ENCODE data around the gene SIGLECL1. TPM values are rescaled to one million over a fixed set of nuclear protein-coding genes. Genes with fewer than 3 reads are reported as not detected.

The SIGLECL1 gene
- total and polyA plus RNA-seq, 9 of the 15 experiments (the other 6 are each of a cell fraction or from before 2014, with no cell fraction given) = not detected

- no peak for FAIRE-seq
Measured at GRCh38 chr19:51240866-51241265, 10.0 kb upstream of the SIGLECL1 start.

More at GRCh38 chr19:51240866-51241265, 10.0 kb upstream of the SIGLECL1 start:
- in situ Hi-C loops (cut with MboI) (no loop called here), intact Hi-C loops (cut with micrococcal nuclease) (no loop called here)
- Histone ChIP-seq H3K9me1 (ENCODE audit: control insufficient read depth, insufficient read depth, low read length) (no peaks in the 10 kb centered on the region), H3K36me3 (ENCODE audit: control insufficient read depth, insufficient read depth, low read length) (peaks cover 22% of the 10 kb centered on the region; the same call in 1 of the 3 replicates), H3K4me3 (no peak overlapping the region), H3K79me2 (ENCODE audit: control insufficient read depth, insufficient read depth, low read length) (no peaks in the 10 kb centered on the region), H3K9me3 (replicated peaks; ENCODE audit: control insufficient read depth, insufficient read depth, low read depth, low read length) (no peaks in the 10 kb centered on the region), H3K4me1 (replicated peaks in 1 of 2; ENCODE audit: control insufficient read depth in 2 of 2, insufficient read depth in 2 of 2, low read length in 2 of 2) (peaks cover 2 to 5% of the 10 kb centered on the region in 2 experiments; a peak in 3 of 5 replicates), H3K27ac (ENCODE audit: extremely low read depth, low read depth, low read length) (no peak overlapping the region), H3K27me3 (ENCODE audit: control insufficient read depth in 2 of 2, insufficient read depth in 2 of 2, low read length in 2 of 2) (no peaks in the 10 kb centered on the region), H2AFZ (ENCODE audit: low read depth, low read length) (no peak overlapping the region), H4K20me1 (replicated peaks; ENCODE audit: control insufficient read depth, insufficient read depth, low read length) (no peaks in the 10 kb centered on the region), H3K9ac (ENCODE audit: insufficient read depth in 1 of 2, low read depth in 2 of 2, low read length in 2 of 2) (no peak overlapping the region), H3K4me2 (ENCODE audit: insufficient read depth, low read length) (no peak overlapping the region)
- WGBS (ENCODE audit: insufficient coverage, low coverage, missing lambda C conversion rate) = 83% methylated on average over 4 of the region's 7 CpGs
- ATAC-seq = no peak
- no TSS peak for BruUV-seq (replicated peaks)
- POLR2A ChIA-PET = interaction anchor here (0.7 kb wide), 1 partner anchor 34 kb away, joined by 3 read pairs; no protein-coding TSS in a partner anchor
- DNase-seq (ENCODE audit: extremely low read depth in 1 of 4, low spot score in 3 of 4) = no peak
- CTCF ChIA-PET (ENCODE audit: low intra/inter-chr PET ratio) = no interaction called here
- no peak for TF ChIP-seq CC2D1A (IDR thresholded peaks at IDR 0.05)
- no peak for TF ChIP-seq SRSF7 (optimal IDR thresholded peaks at IDR 0.05; ENCODE audit: low read depth, low read length)
- no peak for TF ChIP-seq NR1H2 (CRISPR knock-in tag; IDR thresholded peaks at IDR 0.05)
- no peak for TF ChIP-seq LCOR (CRISPR knock-in tag; IDR thresholded peaks at IDR 0.05)
- TF ChIP-seq SETDB1 (IDR thresholded peaks at IDR 0.05; ENCODE audit: low read length) = no peak
- no peak for TF ChIP-seq CEBPB (tag; IDR thresholded peaks at IDR 0.05)
- TF ChIP-seq, protein P1, sequence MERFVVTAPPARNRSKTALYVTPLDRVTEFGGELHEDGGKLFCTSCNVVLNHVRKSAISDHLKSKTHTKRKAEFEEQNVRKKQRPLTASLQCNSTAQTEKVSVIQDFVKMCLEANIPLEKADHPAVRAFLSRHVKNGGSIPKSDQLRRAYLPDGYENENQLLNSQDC (CRISPR knock-in tag; IDR thresholded peaks at IDR 0.05) = no peak
- TF ChIP-seq, protein P2, sequence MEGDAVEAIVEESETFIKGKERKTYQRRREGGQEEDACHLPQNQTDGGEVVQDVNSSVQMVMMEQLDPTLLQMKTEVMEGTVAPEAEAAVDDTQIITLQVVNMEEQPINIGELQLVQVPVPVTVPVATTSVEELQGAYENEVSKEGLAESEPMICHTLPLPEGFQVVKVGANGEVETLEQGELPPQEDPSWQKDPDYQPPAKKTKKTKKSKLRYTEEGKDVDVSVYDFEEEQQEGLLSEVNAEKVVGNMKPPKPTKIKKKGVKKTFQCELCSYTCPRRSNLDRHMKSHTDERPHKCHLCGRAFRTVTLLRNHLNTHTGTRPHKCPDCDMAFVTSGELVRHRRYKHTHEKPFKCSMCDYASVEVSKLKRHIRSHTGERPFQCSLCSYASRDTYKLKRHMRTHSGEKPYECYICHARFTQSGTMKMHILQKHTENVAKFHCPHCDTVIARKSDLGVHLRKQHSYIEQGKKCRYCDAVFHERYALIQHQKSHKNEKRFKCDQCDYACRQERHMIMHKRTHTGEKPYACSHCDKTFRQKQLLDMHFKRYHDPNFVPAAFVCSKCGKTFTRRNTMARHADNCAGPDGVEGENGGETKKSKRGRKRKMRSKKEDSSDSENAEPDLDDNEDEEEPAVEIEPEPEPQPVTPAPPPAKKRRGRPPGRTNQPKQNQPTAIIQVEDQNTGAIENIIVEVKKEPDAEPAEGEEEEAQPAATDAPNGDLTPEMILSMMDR (IDR thresholded peaks at IDR 0.05 in 2 of 3, conservative IDR thresholded peaks at IDR 0.05 in 1 of 3; ENCODE audit: insufficient read depth in 2 of 3, low read depth in 1 of 3, low read length in 3 of 3) = no peak
